MCF 10A (cell line): ENCODE measurements around the gene THOC1. TPM values are rescaled to one million over a fixed set of nuclear protein-coding genes. Genes with fewer than 3 reads are reported as not detected.

Experiments
- BruUV-seq: library from RNA; stranded (reverse); fragments of 400-500 nt; replicated peaks from 2 replicates; lab custom pipeline; 2021; lab: Mats Ljungman, UMichigan
- CTCF ChIA-PET: fragments of 300-600 bp; sonication (Branson Sonifier 250); formaldehyde crosslinking; extraction: SDS; loops from one replicate; lab custom pipeline; 2021; ENCODE audit warnings: antibody characterized with exemption, inconsistent platforms; lab: Yijun Ruan, JAX
- POLR2A ChIA-PET: fragments of 300-600, 350-650 bp; sonication (Branson Sonifier 250); formaldehyde crosslinking; extraction: SDS; loops from one replicate; lab custom pipeline; 2020; ENCODE audit warnings: antibody characterized with exemption, inconsistent platforms; lab: Yijun Ruan, JAX
- DNase-seq: peaks from one replicate; pipeline ENCODE4 v3.0.0-alpha.2; 2018; ENCODE audit not compliant: unreplicated experiment
- H3K27ac Mint-ChIP-seq: one replicate; pipeline ENCODE4 v1.8.0; 2022; ENCODE audit warnings: mild to moderate bottlenecking, low read depth, mixed read lengths; ENCODE audit not compliant: unreplicated experiment
- H3K27me3 Mint-ChIP-seq: one replicate; pipeline ENCODE4 v1.8.0; 2022; ENCODE audit warnings: mixed read lengths; ENCODE audit not compliant: insufficient read depth, unreplicated experiment
- H3K36me3 Mint-ChIP-seq: one replicate; pipeline ENCODE4 v1.8.0; 2022; ENCODE audit warnings: mild to moderate bottlenecking, moderate library complexity, mixed read lengths; ENCODE audit not compliant: insufficient read depth, unreplicated experiment
- H3K4me1 Mint-ChIP-seq: one replicate; pipeline ENCODE4 v1.8.0; 2022; ENCODE audit warnings: mixed read lengths; ENCODE audit not compliant: insufficient read depth, unreplicated experiment
- H3K4me3 Mint-ChIP-seq: one replicate; pipeline ENCODE4 v1.8.0; 2022; ENCODE audit warnings: mild to moderate bottlenecking, moderate library complexity, mixed read lengths; ENCODE audit not compliant: unreplicated experiment
- H3K9me3 Mint-ChIP-seq: one replicate; pipeline ENCODE4 v1.8.0; 2022; ENCODE audit warnings: mixed read lengths; ENCODE audit not compliant: unreplicated experiment
- intact Hi-C: fragments of 100-400 bp; cut with micrococcal nuclease; formaldehyde crosslinking; loops from 2 replicates; pipeline ENCODE4 v1.14.1; 2022
- total RNA-seq: library from RNA; stranded (reverse); gene quantifications from 2 replicates; pipeline ENCODE4 v1.2.3, GENCODE V29; 2022
- TF ChIP-seq, protein P1 (sequence below): fragments of 200-600 bp; IDR thresholded peaks from one replicate; pipeline ENCODE4 v1.8.0; 2022; ENCODE audit warnings: antibody characterized with exemption, mild to moderate bottlenecking; ENCODE audit not compliant: unreplicated experiment

THOC1 gene
- total RNA-seq, 1 experiment from 2014 or later = 44.6 TPM

GRCh38 chr18:251572-251971 lies 16.3 kb downstream of the THOC1 start:
- TF ChIP-seq, protein P1, sequence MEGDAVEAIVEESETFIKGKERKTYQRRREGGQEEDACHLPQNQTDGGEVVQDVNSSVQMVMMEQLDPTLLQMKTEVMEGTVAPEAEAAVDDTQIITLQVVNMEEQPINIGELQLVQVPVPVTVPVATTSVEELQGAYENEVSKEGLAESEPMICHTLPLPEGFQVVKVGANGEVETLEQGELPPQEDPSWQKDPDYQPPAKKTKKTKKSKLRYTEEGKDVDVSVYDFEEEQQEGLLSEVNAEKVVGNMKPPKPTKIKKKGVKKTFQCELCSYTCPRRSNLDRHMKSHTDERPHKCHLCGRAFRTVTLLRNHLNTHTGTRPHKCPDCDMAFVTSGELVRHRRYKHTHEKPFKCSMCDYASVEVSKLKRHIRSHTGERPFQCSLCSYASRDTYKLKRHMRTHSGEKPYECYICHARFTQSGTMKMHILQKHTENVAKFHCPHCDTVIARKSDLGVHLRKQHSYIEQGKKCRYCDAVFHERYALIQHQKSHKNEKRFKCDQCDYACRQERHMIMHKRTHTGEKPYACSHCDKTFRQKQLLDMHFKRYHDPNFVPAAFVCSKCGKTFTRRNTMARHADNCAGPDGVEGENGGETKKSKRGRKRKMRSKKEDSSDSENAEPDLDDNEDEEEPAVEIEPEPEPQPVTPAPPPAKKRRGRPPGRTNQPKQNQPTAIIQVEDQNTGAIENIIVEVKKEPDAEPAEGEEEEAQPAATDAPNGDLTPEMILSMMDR = no peak
- no TSS peak for BruUV-seq
- POLR2A ChIA-PET = interaction anchor here (1.0 to 1.5 kb wide), 2 partner anchors 8 to 54 kb away, joined by 3 to 4 read pairs; no protein-coding TSS in a partner anchor
- CTCF ChIA-PET = no interaction called here
- no peaks in the 10 kb centered on the region for H3K9me3 Mint-ChIP-seq
- H3K4me3 Mint-ChIP-seq = no peak overlapping the region
- H3K27me3 Mint-ChIP-seq = no peaks in the 10 kb centered on the region
- no peak overlapping the region for H3K27ac Mint-ChIP-seq
- H3K4me1 Mint-ChIP-seq = no peaks in the 10 kb centered on the region
- no peak for DNase-seq
- peaks cover 93% of the 10 kb centered on the region for H3K36me3 Mint-ChIP-seq
- intact Hi-C loops = no loop called here

GRCh38 chr18:250685-251084 lies 17.2 kb downstream of the THOC1 start:
- no peak overlapping the region for H3K27ac Mint-ChIP-seq
- TF ChIP-seq, protein P1 = no peak
- ChIA-PET POLR2A (interaction anchor here (0.6 to 3.8 kb wide), 2 partner anchors 17 to 21 kb away, joined by 4 to 11 read pairs; partner anchors contain the start of gene THOC1), CTCF (no interaction called here)
- intact Hi-C loops = no loop called here
- H3K36me3 Mint-ChIP-seq = peaks cover 93% of the 10 kb centered on the region
- DNase-seq = peak; percentile 27
- H3K4me3 Mint-ChIP-seq = no peak overlapping the region
- no TSS peak for BruUV-seq
- H3K27me3 Mint-ChIP-seq = no peaks in the 10 kb centered on the region
- H3K9me3 Mint-ChIP-seq = no peaks in the 10 kb centered on the region
- no peaks in the 10 kb centered on the region for H3K4me1 Mint-ChIP-seq

GRCh38 chr18:248053-248452 lies 19.8 kb downstream of the THOC1 start:
- no peak for DNase-seq
- intact Hi-C loops = no loop called here
- ChIA-PET POLR2A (interaction anchor here (0.7 to 3.8 kb wide), 2 partner anchors 19 to 111 kb away, joined by 3 to 11 read pairs; partner anchors contain the start of gene THOC1), CTCF (interaction anchor here (1.5 kb wide), 1 partner anchor 18 kb away, joined by 4 read pairs; no protein-coding TSS in a partner anchor)
- no TSS peak for BruUV-seq
- no peak overlapping the region for H3K4me3 Mint-ChIP-seq
- no peaks in the 10 kb centered on the region for H3K9me3 Mint-ChIP-seq
- TF ChIP-seq, protein P1 = no peak
- H3K4me1 Mint-ChIP-seq = no peaks in the 10 kb centered on the region
- no peak overlapping the region for H3K27ac Mint-ChIP-seq
- H3K27me3 Mint-ChIP-seq = no peaks in the 10 kb centered on the region
- H3K36me3 Mint-ChIP-seq = peaks cover 91% of the 10 kb centered on the region

DNA sequence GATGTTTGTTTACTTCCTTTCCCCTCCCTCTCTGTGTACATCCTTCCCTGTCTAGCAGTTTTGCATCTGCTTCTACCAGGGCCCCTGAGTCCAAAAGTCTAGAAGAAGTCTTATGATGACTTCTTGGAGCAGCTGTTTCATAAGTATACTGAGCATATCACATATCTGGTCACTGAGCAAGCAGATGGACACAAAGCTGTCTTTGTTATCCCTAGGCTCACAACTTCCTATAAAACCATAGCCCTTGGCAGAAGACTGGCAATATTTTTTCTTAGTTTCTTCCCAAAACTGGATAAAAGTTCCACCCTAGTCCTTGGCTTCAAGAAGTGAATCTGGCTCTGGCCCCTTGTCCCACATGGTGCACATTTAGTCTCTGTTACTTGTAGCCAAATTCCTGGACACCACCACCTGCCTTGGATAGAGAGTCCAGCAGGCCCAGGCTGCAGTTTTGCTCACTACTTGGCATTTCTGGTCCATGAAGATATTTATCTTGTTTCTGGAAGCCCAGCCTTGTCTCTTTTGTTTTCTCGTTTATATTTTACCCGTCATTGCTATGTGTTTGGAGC lies 22.5 kb downstream of the THOC1 start:
- H3K36me3 Mint-ChIP-seq = peaks cover 65% of the 10 kb centered on the region
- no TSS peak for BruUV-seq
- no peaks in the 10 kb centered on the region for H3K9me3 Mint-ChIP-seq
- no peak for DNase-seq
- no peak overlapping the region for H3K27ac Mint-ChIP-seq
- H3K4me3 Mint-ChIP-seq = no peak overlapping the region
- TF ChIP-seq, protein P1 = no peak
- ChIA-PET POLR2A (interaction anchor here (1.1 kb wide), 1 partner anchor 23 kb away, joined by 5 read pairs; the partner anchor contains the start of gene THOC1), CTCF (interaction anchor here (0.8 to 0.9 kb wide), 2 partner anchors 18 to 50 kb away, joined by 4 read pairs; no protein-coding TSS in a partner anchor)
- H3K27me3 Mint-ChIP-seq = no peaks in the 10 kb centered on the region
- intact Hi-C loops = no loop called here
- H3K4me1 Mint-ChIP-seq = no peaks in the 10 kb centered on the region
